BLaER1 (cell line): ENCODE results near the gene MLLT6.
A peak's percentile ranks its signal among the peaks of the same experiment; 100 is the strongest.

Source experiments
- H3K27ac ChIP-seq: shearing (Covaris generic); formaldehyde crosslinking; 2 replicates; pipeline ENCODE4 v1.8.1; 2022
- H3K27me3 ChIP-seq: shearing (Covaris generic); formaldehyde crosslinking; 2 replicates; pipeline ENCODE4 v1.8.1; 2022
- H3K36me3 ChIP-seq: shearing (Covaris generic); formaldehyde crosslinking; 2 replicates; pipeline ENCODE4 v1.8.1; 2022
- H3K4me1 ChIP-seq: shearing (Covaris generic); formaldehyde crosslinking; 2 replicates; pipeline ENCODE4 v1.8.1; 2022
- H3K4me2 ChIP-seq: shearing (Covaris generic); formaldehyde crosslinking; 2 replicates; pipeline ENCODE4 v1.8.1; 2022
- H3K4me3 ChIP-seq: shearing (Covaris generic); formaldehyde crosslinking; 2 replicates; pipeline ENCODE4 v1.8.1; 2022
- H3K9ac ChIP-seq: shearing (Covaris generic); formaldehyde crosslinking; 2 replicates; pipeline ENCODE4 v1.8.1; 2022
- H3K9me3 ChIP-seq: shearing (Covaris generic); formaldehyde crosslinking; 2 replicates; pipeline ENCODE4 v1.8.1; 2022
- H4K20me1 ChIP-seq: shearing (Covaris generic); formaldehyde crosslinking; 2 replicates; pipeline ENCODE4 v1.8.1; 2022
- Cebpa-rat ChIP-seq: shearing (Covaris generic); IDR thresholded peaks from 2 replicates; pipeline ENCODE4 v1.8.1; 2022

The MLLT6 gene

GRCh38 chr17:38713456-38714075, 8.5 kb downstream of the MLLT6 start:
- Histone ChIP-seq H3K9ac (peak overlapping the region; percentile 65; the same call in 1 of the 2 replicates), H3K9me3 (no peaks in the 10 kb centered on the region), H3K27ac (peak overlapping the region; percentile 70), H3K4me1 (peaks cover 90% of the 10 kb centered on the region), H4K20me1 (peaks cover 29% of the 10 kb centered on the region), H3K4me3 (no peak overlapping the region), H3K27me3 (no peaks in the 10 kb centered on the region), H3K36me3 (peaks cover 82% of the 10 kb centered on the region), H3K4me2 (peak overlapping the region; percentile 93)
- TF ChIP-seq Cebpa-rat = no peak

GRCh38 chr17:38715216-38715943, 10.3 kb downstream of the MLLT6 start:
- Histone ChIP-seq H3K27me3 (no peaks in the 10 kb centered on the region), H4K20me1 (peaks cover 12% of the 10 kb centered on the region), H3K4me2 (peak overlapping the region; percentile 14; the same call in 1 of the 2 replicates), H3K9ac (peak overlapping the region; percentile 16; the same call in 1 of the 2 replicates), H3K9me3 (no peaks in the 10 kb centered on the region), H3K27ac (peak overlapping the region; percentile 62), H3K36me3 (peaks cover 82% of the 10 kb centered on the region), H3K4me1 (peaks cover 85% of the 10 kb centered on the region), H3K4me3 (no peak overlapping the region)
- no peak for TF ChIP-seq Cebpa-rat

GRCh38 chr17:38716368-38717005, 11.4 kb downstream of the MLLT6 start:
- TF ChIP-seq Cebpa-rat = no peak
- H3K4me2 ChIP-seq = no peak overlapping the region
- H3K27ac ChIP-seq = peak overlapping the region; percentile 51; the same call in 1 of the 2 replicates
- peaks cover 12% of the 10 kb centered on the region; the same call in 1 of the 2 replicates for H4K20me1 ChIP-seq
- H3K27me3 ChIP-seq = no peaks in the 10 kb centered on the region
- H3K4me3 ChIP-seq = no peak overlapping the region
- H3K9me3 ChIP-seq = no peaks in the 10 kb centered on the region
- no peak overlapping the region for H3K9ac ChIP-seq
- peaks cover 92% of the 10 kb centered on the region for H3K36me3 ChIP-seq
- H3K4me1 ChIP-seq = peaks cover 85% of the 10 kb centered on the region

- H3K9ac ChIP-seq = no peak overlapping the region
- no peaks in the 10 kb centered on the region for H3K27me3 ChIP-seq
- peaks cover 85% of the 10 kb centered on the region for H3K4me1 ChIP-seq
- H3K27ac ChIP-seq = peak overlapping the region; percentile 51; the same call in 1 of the 2 replicates
- peaks cover 13% of the 10 kb centered on the region; the same call in 1 of the 2 replicates for H4K20me1 ChIP-seq
- no peak for TF ChIP-seq Cebpa-rat
- H3K36me3 ChIP-seq = peaks cover 99% of the 10 kb centered on the region
- no peak overlapping the region for H3K4me2 ChIP-seq
- no peaks in the 10 kb centered on the region for H3K9me3 ChIP-seq
- no peak overlapping the region for H3K4me3 ChIP-seq
Observed at GRCh38 chr17:38717139-38717745, 12.2 kb downstream of the MLLT6 start.

GRCh38 chr17:38719289-38719942, 14.3 kb downstream of the MLLT6 start:
- Histone ChIP-seq H3K27ac (no peak overlapping the region), H4K20me1 (peaks cover 13% of the 10 kb centered on the region; the same call in 1 of the 2 replicates), H3K4me2 (no peak overlapping the region), H3K27me3 (no peaks in the 10 kb centered on the region), H3K4me3 (no peak overlapping the region), H3K36me3 (peaks cover 97% of the 10 kb centered on the region), H3K4me1 (peaks cover 83% of the 10 kb centered on the region), H3K9me3 (no peaks in the 10 kb centered on the region), H3K9ac (peak overlapping the region; percentile 22; the same call in 1 of the 2 replicates)
- TF ChIP-seq Cebpa-rat = no peak

- H3K4me3 ChIP-seq = no peak overlapping the region
- peak overlapping the region; percentile 66; the same call in 1 of the 2 replicates for H3K4me2 ChIP-seq
- TF ChIP-seq Cebpa-rat = no peak
- no peaks in the 10 kb centered on the region for H3K9me3 ChIP-seq
- no peak overlapping the region for H3K9ac ChIP-seq
- no peaks in the 10 kb centered on the region for H3K27me3 ChIP-seq
- no peak overlapping the region for H3K27ac ChIP-seq
- H3K36me3 ChIP-seq = peaks cover 97% of the 10 kb centered on the region
- H4K20me1 ChIP-seq = peaks cover 13% of the 10 kb centered on the region; the same call in 1 of the 2 replicates
- H3K4me1 ChIP-seq = peaks cover 83% of the 10 kb centered on the region
Observed at GRCh38 chr17:38719943-38720641, 15.0 kb downstream of the MLLT6 start.

GRCh38 chr17:38720941-38721340, 15.9 kb downstream of the MLLT6 start:
- Histone ChIP-seq H3K9me3 (no peaks in the 10 kb centered on the region), H4K20me1 (peaks cover 13% of the 10 kb centered on the region; the same call in 1 of the 2 replicates), H3K27ac (no peak overlapping the region), H3K9ac (0 out of 2 replicates have a peak overlapping the region, but pooled peaks have one; percentile 38), H3K4me1 (peaks cover 85% of the 10 kb centered on the region), H3K36me3 (peaks cover 97% of the 10 kb centered on the region), H3K27me3 (no peaks in the 10 kb centered on the region), H3K4me2 (peak overlapping the region; percentile 66; the same call in 1 of the 2 replicates), H3K4me3 (no peak overlapping the region)
- no peak for TF ChIP-seq Cebpa-rat

GRCh38 chr17:38721802-38722201, 16.7 kb downstream of the MLLT6 start:
- Histone ChIP-seq H3K36me3 (peaks cover 88% of the 10 kb centered on the region), H4K20me1 (peaks cover 13% of the 10 kb centered on the region; the same call in 1 of the 2 replicates), H3K4me1 (peaks cover 86% of the 10 kb centered on the region), H3K9me3 (no peaks in the 10 kb centered on the region), H3K27me3 (no peaks in the 10 kb centered on the region), H3K4me3 (no peak overlapping the region), H3K9ac (peak overlapping the region; percentile 60), H3K4me2 (peak overlapping the region; percentile 66), H3K27ac (peak overlapping the region; percentile 65)
- no peak for TF ChIP-seq Cebpa-rat
